Heart left ventricle (tissue), 16 donors: ENCODE data around the gene NUP62CL. TPM values are rescaled to one million over a fixed set of nuclear protein-coding genes. Genes with fewer than 3 reads are reported as not detected.

Source experiments
- ATAC-seq, 4 donors: fragments of 200-7000 bp; cut with Tn5 transposase; one replicate each; pipeline ENCODE4 v1.9.1; 2020 to 2022; ENCODE audit warnings: moderate library complexity in 4 of 4, mild to moderate bottlenecking in 3 of 4, moderate number of reproducible peaks in 1 of 4
- DNase-seq, 5 donors: peaks; one replicate each; pipeline ENCODE4 v3.0.0-alpha.2; 2020
- H3K27ac ChIP-seq, 12 donors: fragments of 200-600 bp; sonication (generic) in 4 of 12; one replicate each; pipeline versions ENCODE4 v1.5.0 to v1.8.0; 2016 to 2022; ENCODE audit warnings: mild to moderate bottlenecking in 2 of 12
- H3K27me3 ChIP-seq, 9 donors: fragments of 200-600 bp; sonication (generic) in 2 of 9; one replicate each; pipeline versions ENCODE4 v1.5.1 to v1.8.0; 2016 to 2022; ENCODE audit warnings: mild to moderate bottlenecking in 3 of 9
- H3K36me3 ChIP-seq, 9 donors: fragments of 200-600 bp; sonication (generic) in 2 of 9; one replicate each; pipeline versions ENCODE4 v1.5.0 to v1.8.0; 2018 to 2022; ENCODE audit warnings: mild to moderate bottlenecking in 2 of 9
- H3K4me1 ChIP-seq, 12 donors: fragments of 200-600 bp; sonication (generic) in 4 of 12; one replicate each; pipeline versions ENCODE4 v1.5.0 to v1.8.0; 2016 to 2022; ENCODE audit warnings: mild to moderate bottlenecking in 3 of 12
- H3K4me3 ChIP-seq, 12 donors: fragments of 200-600 bp; sonication (generic) in 4 of 12; one replicate each; pipeline versions ENCODE4 v1.5.0 to v1.8.0; 2017 to 2022; ENCODE audit warnings: mild to moderate bottlenecking in 9 of 12, moderate library complexity in 4 of 12
- H3K9me3 ChIP-seq, 12 donors: fragments of 200-600 bp; sonication (generic) in 4 of 12; one replicate each; pipeline versions ENCODE4 v1.5.0 to v1.8.0; 2016 to 2022; ENCODE audit warnings: mild to moderate bottlenecking in 1 of 12
- POLR2A ChIP-seq, 2 donors: fragments of 450-650 bp; IDR thresholded peaks; one replicate each; pipeline ENCODE4 v1.6.1; 2017; ENCODE audit warnings: antibody characterized with exemption in 2 of 2, mild to moderate bottlenecking in 2 of 2, moderate library complexity in 2 of 2
- WGBS, 4 donors: extraction: QIAGEN DNeasy Blood & Tissue Kit in 2 of 4; methylation state at CpG; one replicate each; pipeline versions ENCODE4 v1.1.5 to v1.1.7; 2013 to 2018; 5-methylcytosine and 5-hydroxymethylcytosine counted together
- intact Hi-C, 10 donors: fragments of 100-400 bp; cut with DNase I; formaldehyde crosslinking; loops; one replicate each; pipeline versions ENCODE4 v1.11.1 to v1.14.2; 2022
- polyA plus RNA-seq, 2 donors: library from polyadenylated mRNA; stranded (reverse); fragments of 200-250 nt; gene quantifications; one replicate each; pipeline ENCODE4 v1.2.3, GENCODE V29; 2013
- total RNA-seq, 9 donors: library from RNA; depleted of rRNA in 2 of 9; stranded (reverse); fragments of >200 nt in 2 of 9; fragmentation: NEBNext Ultra II Directional in 3 of 9; extraction: Animal tissue kit (Norgen Biotek cat#: 25700) in 3 of 9; gene quantifications; one replicate each; pipeline versions ENCODE4 v1.1.0 to v1.2.4, GENCODE V29; 2016 to 2023
- TF ChIP-seq, protein P1 (sequence below), 12 donors: fragments of 200-600 bp; sonication (generic) in 4 of 12; IDR thresholded peaks; one replicate each; pipeline versions ENCODE4 v1.5.0 to v1.8.0; 2018 to 2022; ENCODE audit warnings: antibody characterized with exemption in 12 of 12, mild to moderate bottlenecking in 5 of 12
- donor health status: ischemic (EF 13 %, LVEDD 7.1; RV severe dilation, severe dysfunction).
- donor health status: healthy with polysubstance abuse.
- donor health status: DM: no; HTN: yes; CAD: no.
- donor health status: DM: no; HTN: no; CAD: no.
- donor health status: ischemic (EF 25% LVEDD 6.9; RV normal size, moderate dysfunction).
- donor health status: ischemic (EF 25% LVEDD 5.7; RV mildly dilated, moderate dysfunction).
- donor health status: healthy.
- donor health status: DM: yes; HTN: yes; CAD: no.
- donor health status: ischemic (EF 35%, LVEDD 5.7; RV mildly dilated, moderate dysfunction).
- donor health status: nonischemic (EF 11% LVEDD 7.7; RV severe dilation, severe dysfunction).
- donor health status: DM: yes; HTN: yes; CAD: no.
- donor health status: PGD.
- donor health status: ischemic (EF 29% LVEDD 5.4; RV normal size, mild dysfunction).
- donor health status: nonischemic (EF 23%, LVEDD 6.1; RV moderate dilation, normal function).

The NUP62CL gene
- total and polyA plus RNA-seq, 11 donors, result 0.16 to 2.9 (median 0.91) TPM

DNA sequence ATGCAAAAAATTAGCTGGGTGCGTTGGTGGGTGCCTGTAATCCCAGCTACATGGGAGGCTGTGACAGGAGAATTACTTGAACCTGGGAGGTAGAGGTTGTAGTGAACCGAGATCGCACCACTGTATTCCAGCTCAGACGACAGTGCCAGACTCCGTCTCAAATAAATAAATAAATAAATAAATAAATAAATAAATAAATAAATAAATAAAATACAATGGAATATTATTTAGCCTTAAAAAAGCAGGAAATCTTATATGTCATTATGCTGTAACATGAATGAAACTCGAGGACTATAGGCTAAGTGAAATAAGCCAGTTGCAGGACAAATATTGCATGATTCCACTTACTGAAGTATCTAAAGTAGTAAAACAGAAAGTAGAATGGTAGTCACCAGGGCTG is 130.1 kb downstream of the NUP62CL start:
- Histone ChIP-seq H3K27me3 (no peaks in the 10 kb centered on the region), H3K4me1 (no peaks in the 10 kb centered on the region), H3K36me3 (no peaks in the 10 kb centered on the region), H3K4me3 (no peak overlapping the region), H3K27ac (no peak overlapping the region), H3K9me3 (peaks cover 0 to 42% (median 10%) of the 10 kb centered on the region in 12 donors)
- TF ChIP-seq, protein P1, sequence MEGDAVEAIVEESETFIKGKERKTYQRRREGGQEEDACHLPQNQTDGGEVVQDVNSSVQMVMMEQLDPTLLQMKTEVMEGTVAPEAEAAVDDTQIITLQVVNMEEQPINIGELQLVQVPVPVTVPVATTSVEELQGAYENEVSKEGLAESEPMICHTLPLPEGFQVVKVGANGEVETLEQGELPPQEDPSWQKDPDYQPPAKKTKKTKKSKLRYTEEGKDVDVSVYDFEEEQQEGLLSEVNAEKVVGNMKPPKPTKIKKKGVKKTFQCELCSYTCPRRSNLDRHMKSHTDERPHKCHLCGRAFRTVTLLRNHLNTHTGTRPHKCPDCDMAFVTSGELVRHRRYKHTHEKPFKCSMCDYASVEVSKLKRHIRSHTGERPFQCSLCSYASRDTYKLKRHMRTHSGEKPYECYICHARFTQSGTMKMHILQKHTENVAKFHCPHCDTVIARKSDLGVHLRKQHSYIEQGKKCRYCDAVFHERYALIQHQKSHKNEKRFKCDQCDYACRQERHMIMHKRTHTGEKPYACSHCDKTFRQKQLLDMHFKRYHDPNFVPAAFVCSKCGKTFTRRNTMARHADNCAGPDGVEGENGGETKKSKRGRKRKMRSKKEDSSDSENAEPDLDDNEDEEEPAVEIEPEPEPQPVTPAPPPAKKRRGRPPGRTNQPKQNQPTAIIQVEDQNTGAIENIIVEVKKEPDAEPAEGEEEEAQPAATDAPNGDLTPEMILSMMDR (IDR thresholded peaks at IDR 0.05), result no peak
- TF ChIP-seq POLR2A (IDR thresholded peaks at IDR 0.05), result no peak
- no peak for ATAC-seq
- WGBS, 4 donors, result 93 to 99% (median 97%) methylated on average over 6 of the region's 6 CpGs
- DNase-seq, result no peak
- intact Hi-C loops, result no loop called here

Other genes starting within 250 kb of the NUP62CL start
- gene MORC4, start 206.2 kb downstream of the NUP62CL start, total RNA-seq, result 1 to 10 TPM; 1.7 to 6.5 (median 2.8) TPM
- 1 to 10 TPM; 1.0 to 4.0 TPM for gene MORC4, start 206.2 kb downstream of the NUP62CL start, polyA plus RNA-seq
- gene RBM41, start 87.6 kb downstream of the NUP62CL start, total RNA-seq, result 10 to 100 TPM in 8 of 9 donors, 1 to 10 TPM in 1; 8.3 to 17.7 (median 13.1) TPM
- gene RBM41, start 87.6 kb downstream of the NUP62CL start, polyA plus RNA-seq, result 1 to 10 TPM; 3.6 to 5.9 TPM
- gene DNAAF6, start 178 bp upstream of the NUP62CL start, total RNA-seq, result not detected
- not detected for gene DNAAF6, start 178 bp upstream of the NUP62CL start, polyA plus RNA-seq
- under 1 TPM in 3 of 9 donors, not detected in 6; 0.02 to 0.11 (median 0.05) TPM for gene FRMPD3, start 243.2 kb upstream of the NUP62CL start, total RNA-seq
- gene FRMPD3, start 243.2 kb upstream of the NUP62CL start, polyA plus RNA-seq, result under 1 TPM; 0.04 TPM